Stimulated activated effector memory CD8-positive, alpha-beta T cell treated with anti-CD3 and anti-CD28 coated beads, Interleukin-12 subunit alpha, Interleukin-12 subunit beta, amount 100 ng/mL, for 72 hours (primary cell): ENCODE results near the gene POLR2I.

Experiments used
- ATAC-seq: fragments of 150-1000 bp; cut with Tn5 transposase; 2 replicates; pipeline ENCODE4 v1.10.0; 2021
- DNase-seq, 2 donors: peaks; one replicate each; pipeline ENCODE4 v3.0.0; 2021 to 2022; ENCODE audit warnings: low spot score in 2 of 2
- H3K27ac Mint-ChIP-seq: one replicate; pipeline ENCODE4 v1.8.0; 2022; ENCODE audit warnings: mild to moderate bottlenecking, mixed read lengths
- H3K36me3 Mint-ChIP-seq: one replicate; pipeline ENCODE4 v1.8.0; 2022; ENCODE audit warnings: mild to moderate bottlenecking, mixed read lengths
- H3K4me1 Mint-ChIP-seq: one replicate; pipeline ENCODE4 v1.8.0; 2022; ENCODE audit warnings: mixed read lengths
- H3K4me3 Mint-ChIP-seq: one replicate; pipeline ENCODE4 v1.8.0; 2022; ENCODE audit warnings: mild to moderate bottlenecking, mixed read lengths
- H3K9me3 Mint-ChIP-seq: one replicate; pipeline ENCODE4 v1.8.0; 2022; ENCODE audit warnings: mixed read lengths

POLR2I gene

GRCh38 chr19:36114721-36115452 is at the start of gene POLR2I:
Gene POLR2I, minus strand, starts transcription at chr19:36114875. Its CDS starts 19 bp downstream, at chr19:36114856.
- DNase-seq (peak; percentile 92 to 98), ATAC-seq (peak; percentile 91)
- Mint-ChIP-seq H3K27ac (peak within 1 kb of the TSS; percentile 99), H3K4me3 (peak within 1 kb of the TSS; percentile 97), H3K36me3 (peaks cover 79% of the 10 kb centered on the region), H3K9me3 (no peaks in the 10 kb centered on the region), H3K4me1 (peaks cover 52% of the 10 kb centered on the region)

GRCh38 chr19:36163813-36164212 is 49.1 kb upstream of the POLR2I start:
- no peak for ATAC-seq
- H3K27ac Mint-ChIP-seq, result no peak overlapping the region

GRCh38 chr19:36160821-36161596 is 46.3 kb upstream of the POLR2I start:
- no peak for ATAC-seq
- H3K4me1 Mint-ChIP-seq, result peaks cover 22% of the 10 kb centered on the region
- no peak for DNase-seq
- no peaks in the 10 kb centered on the region for H3K9me3 Mint-ChIP-seq
- no peaks in the 10 kb centered on the region for H3K36me3 Mint-ChIP-seq
- H3K27ac Mint-ChIP-seq, result peak overlapping the region; percentile 43
- H3K4me3 Mint-ChIP-seq, result no peak overlapping the region

More at GRCh38 chr19:36163813-36164212, 49.1 kb upstream of the POLR2I start:
- Mint-ChIP-seq H3K9me3 (no peaks in the 10 kb centered on the region), H3K4me3 (no peak overlapping the region), H3K4me1 (peaks cover 5% of the 10 kb centered on the region), H3K36me3 (no peaks in the 10 kb centered on the region)
- no peak for DNase-seq

- Mint-ChIP-seq H3K27ac (no peak overlapping the region), H3K4me1 (peaks cover 35% of the 10 kb centered on the region), H3K4me3 (no peak overlapping the region), H3K36me3 (peaks cover 43% of the 10 kb centered on the region), H3K9me3 (no peaks in the 10 kb centered on the region)
- no peak for DNase-seq
- no peak for ATAC-seq
Observed at GRCh38 chr19:36153126-36153525, 38.5 kb upstream of the POLR2I start.

- Mint-ChIP-seq H3K4me3 (no peak within 1 kb of the TSS), H3K27ac (no peak within 1 kb of the TSS), H3K4me1 (peaks cover 33% of the 10 kb centered on the region), H3K9me3 (no peaks in the 10 kb centered on the region), H3K36me3 (peaks cover 49% of the 10 kb centered on the region)
- DNase-seq (no peak), ATAC-seq (no peak)
Observed at GRCh38 chr19:36152352-36153091, 37.8 kb upstream of the POLR2I start, which contains the start of gene COX7A1. Gene COX7A1, minus strand, starts transcription at chr19:36152447. Its CDS starts 40 bp downstream, at chr19:36152407.

GRCh38 chr19:36152019-36152351 is 37.3 kb upstream of the POLR2I start:
- H3K4me1 Mint-ChIP-seq, result peaks cover 30% of the 10 kb centered on the region
- ATAC-seq (no peak), DNase-seq (no peak)
- H3K4me3 Mint-ChIP-seq, result no peak overlapping the region
- H3K36me3 Mint-ChIP-seq, result peaks cover 54% of the 10 kb centered on the region
- no peaks in the 10 kb centered on the region for H3K9me3 Mint-ChIP-seq
- H3K27ac Mint-ChIP-seq, result no peak overlapping the region

- no peak overlapping the region for H3K4me3 Mint-ChIP-seq
- H3K27ac Mint-ChIP-seq, result peak overlapping the region; percentile 38
- DNase-seq (no peak), ATAC-seq (no peak)
- H3K36me3 Mint-ChIP-seq, result peaks cover 60% of the 10 kb centered on the region
- no peaks in the 10 kb centered on the region for H3K9me3 Mint-ChIP-seq
- peaks cover 30% of the 10 kb centered on the region for H3K4me1 Mint-ChIP-seq
Observed at GRCh38 chr19:36151144-36152018, 36.7 kb upstream of the POLR2I start.

GRCh38 chr19:36150586-36150985 is 35.9 kb upstream of the POLR2I start:
- DNase-seq (no peak), ATAC-seq (peak; percentile 13)
- Mint-ChIP-seq H3K9me3 (no peaks in the 10 kb centered on the region), H3K27ac (peak overlapping the region; percentile 38), H3K36me3 (peaks cover 68% of the 10 kb centered on the region), H3K4me1 (peaks cover 26% of the 10 kb centered on the region), H3K4me3 (no peak overlapping the region)

GRCh38 chr19:36149673-36150406 is 35.2 kb upstream of the POLR2I start:
- Mint-ChIP-seq H3K27ac (peak overlapping the region; percentile 38), H3K36me3 (peaks cover 70% of the 10 kb centered on the region), H3K9me3 (no peaks in the 10 kb centered on the region), H3K4me1 (peaks cover 22% of the 10 kb centered on the region), H3K4me3 (no peak overlapping the region)
- ATAC-seq (no peak), DNase-seq (no peak)

GRCh38 chr19:36144624-36145023 is 29.9 kb upstream of the POLR2I start:
- peaks cover 2% of the 10 kb centered on the region for H3K9me3 Mint-ChIP-seq
- peaks cover 97% of the 10 kb centered on the region for H3K36me3 Mint-ChIP-seq
- no peak for ATAC-seq
- H3K27ac Mint-ChIP-seq, result no peak overlapping the region
- H3K4me3 Mint-ChIP-seq, result no peak overlapping the region
- H3K4me1 Mint-ChIP-seq, result peaks cover 37% of the 10 kb centered on the region
- no peak for DNase-seq

- Mint-ChIP-seq H3K36me3 (peaks cover 78% of the 10 kb centered on the region), H3K27ac (peak overlapping the region; percentile 32), H3K9me3 (peaks cover 2% of the 10 kb centered on the region), H3K4me3 (peak overlapping the region; percentile 95), H3K4me1 (peaks cover 35% of the 10 kb centered on the region)
- no peak for DNase-seq
- no peak for ATAC-seq
Observed at GRCh38 chr19:36142496-36142895, 27.8 kb upstream of the POLR2I start.

- peaks cover 74% of the 10 kb centered on the region for H3K36me3 Mint-ChIP-seq
- H3K9me3 Mint-ChIP-seq, result peaks cover 2% of the 10 kb centered on the region
- H3K4me3 Mint-ChIP-seq, result peak overlapping the region; percentile 95
- H3K4me1 Mint-ChIP-seq, result peaks cover 34% of the 10 kb centered on the region
- ATAC-seq (no peak), DNase-seq (no peak)
- H3K27ac Mint-ChIP-seq, result peak overlapping the region; percentile 91
Observed at GRCh38 chr19:36142046-36142445, 27.4 kb upstream of the POLR2I start.

- H3K36me3 Mint-ChIP-seq, result peaks cover 66% of the 10 kb centered on the region
- peak overlapping the region; percentile 95 for H3K4me3 Mint-ChIP-seq
- ATAC-seq (peak; percentile 68), DNase-seq (peak; percentile 91 to 98)
- H3K4me1 Mint-ChIP-seq, result peaks cover 34% of the 10 kb centered on the region
- H3K27ac Mint-ChIP-seq, result peak overlapping the region; percentile 91
- H3K9me3 Mint-ChIP-seq, result peaks cover 2% of the 10 kb centered on the region
Observed at GRCh38 chr19:36141039-36141927, 26.6 kb upstream of the POLR2I start.
